Stimulated activated CD4-positive, alpha-beta T cell treated with anti-CD3 and anti-CD28 coated beads, TNF-alpha, amount 100 ng/mL, for 24 hours (primary cell): Measurements from ENCODE around the gene CHCHD4.

Experiments used
- DNase-seq, 3 experiments: peaks; one replicate each; pipeline ENCODE4 v3.0.0-alpha.2; 2020; ENCODE audit warnings: low read depth in 3 of 3

CHCHD4 gene

DNA sequence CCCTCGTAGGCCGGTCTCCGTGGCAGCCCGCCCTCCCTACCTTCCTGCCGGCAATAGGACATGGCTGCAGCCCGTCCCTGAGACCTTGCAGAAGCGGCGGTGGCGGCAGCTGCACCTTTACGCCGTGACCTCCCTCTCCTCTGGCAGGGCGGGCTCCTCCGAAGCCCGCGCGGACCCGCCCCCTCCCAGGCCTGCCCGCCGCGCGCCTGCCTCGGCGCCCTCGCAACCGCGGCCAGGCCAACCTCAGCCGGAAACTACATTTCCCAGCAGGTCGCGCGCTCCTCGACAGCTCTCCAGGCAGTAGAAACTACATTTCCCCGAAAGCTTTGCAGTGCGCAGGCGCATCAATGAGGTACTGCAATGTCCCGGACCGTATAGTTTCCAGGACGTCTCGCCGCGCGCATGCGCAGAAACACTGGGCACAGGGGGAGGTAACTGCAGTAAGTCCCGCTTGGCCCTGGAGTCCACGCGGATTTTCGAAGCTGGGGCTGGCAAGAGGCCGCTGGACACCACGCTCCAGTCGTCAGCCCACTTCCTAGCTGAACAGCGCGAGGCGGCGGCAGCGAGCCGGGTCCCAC, at the start of gene CHCHD4, which contains the start of gene TMEM43:
TSS of gene CHCHD4 (minus strand) at position 256 of the 578 bp plus-strand sequence. CDS start at position 62, 194 bp downstream.
TSS of gene TMEM43 (plus strand) at position 438 of the 578 bp plus-strand sequence. CDS start 142 bp downstream, outside the sequence.
- peak; percentile 96 to 97 (median 96) for DNase-seq

DNA sequence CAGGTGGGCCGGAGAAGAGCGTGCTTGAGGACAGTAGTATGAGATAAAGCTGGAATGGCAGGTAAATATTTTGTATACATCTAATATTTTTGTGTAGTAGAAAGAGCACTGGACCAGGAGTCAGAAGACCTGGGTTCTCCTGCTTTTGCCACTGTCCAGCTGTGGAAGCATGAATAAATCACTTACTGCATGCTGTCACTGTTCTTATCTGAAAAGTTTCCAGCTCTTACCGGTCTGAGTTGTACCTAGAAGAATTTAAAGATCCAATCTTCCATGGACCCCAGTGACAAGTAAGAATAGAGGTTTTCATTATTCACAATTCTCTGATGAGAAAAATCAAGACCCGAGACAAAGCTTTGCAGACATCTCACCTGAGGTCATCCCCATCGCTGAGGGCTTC, 47.8 kb upstream of the CHCHD4 start:
- no peak for DNase-seq

DNA sequence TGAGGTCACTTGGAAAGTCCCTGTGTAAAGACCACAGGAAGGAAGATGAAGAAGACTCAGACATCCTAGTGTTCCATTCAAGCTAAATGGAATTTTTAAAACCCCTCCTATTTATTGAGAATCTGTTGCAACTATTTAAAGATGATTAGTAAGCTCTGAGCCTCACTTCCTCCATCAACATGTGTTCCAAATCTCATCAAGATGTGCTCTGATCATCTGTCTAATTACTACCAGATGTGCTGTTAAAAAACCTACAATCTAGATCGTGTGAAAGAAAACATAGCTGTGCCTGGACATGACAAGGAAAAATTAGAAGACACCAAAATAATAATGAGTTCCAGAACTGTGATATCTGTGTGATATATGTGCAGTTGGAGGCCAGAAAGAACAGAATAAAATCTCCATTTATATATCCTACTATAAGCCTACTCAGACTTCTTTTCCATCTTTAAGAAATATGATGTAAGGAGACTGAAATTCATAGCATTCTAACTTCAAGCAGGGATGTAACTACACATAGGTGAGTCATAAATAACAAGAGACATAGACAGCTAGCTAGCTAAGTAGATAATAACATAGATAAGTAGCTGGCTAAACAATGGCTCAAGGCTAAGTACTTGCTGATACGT, 46.0 kb upstream of the CHCHD4 start:
- no peak for DNase-seq

DNA sequence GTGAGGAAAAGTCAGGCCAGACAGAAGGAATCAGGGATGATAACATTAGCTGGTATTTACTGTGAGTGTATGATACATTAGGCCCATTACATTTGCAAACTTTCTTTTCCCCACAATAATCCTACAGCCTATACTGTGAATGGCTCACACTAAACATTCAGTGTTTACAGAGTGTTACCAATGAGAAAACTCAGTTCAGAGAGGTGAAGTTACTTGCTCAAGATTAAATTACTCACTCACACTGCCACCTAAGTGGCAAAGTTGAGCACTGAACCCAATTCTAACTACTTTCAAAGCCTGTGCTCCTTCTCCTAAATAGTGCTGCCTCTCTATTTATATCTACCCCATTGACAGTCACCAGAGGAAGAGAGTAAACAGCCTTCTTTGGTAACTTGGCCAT, 45.2 kb upstream of the CHCHD4 start:
- DNase-seq, result no peak

- DNase-seq, result no peak
Measured at GRCh38 chr3:14169435-14169834, 44.8 kb upstream of the CHCHD4 start.

GRCh38 chr3:14166877-14167603, 42.4 kb upstream of the CHCHD4 start:
- no peak for DNase-seq

DNA sequence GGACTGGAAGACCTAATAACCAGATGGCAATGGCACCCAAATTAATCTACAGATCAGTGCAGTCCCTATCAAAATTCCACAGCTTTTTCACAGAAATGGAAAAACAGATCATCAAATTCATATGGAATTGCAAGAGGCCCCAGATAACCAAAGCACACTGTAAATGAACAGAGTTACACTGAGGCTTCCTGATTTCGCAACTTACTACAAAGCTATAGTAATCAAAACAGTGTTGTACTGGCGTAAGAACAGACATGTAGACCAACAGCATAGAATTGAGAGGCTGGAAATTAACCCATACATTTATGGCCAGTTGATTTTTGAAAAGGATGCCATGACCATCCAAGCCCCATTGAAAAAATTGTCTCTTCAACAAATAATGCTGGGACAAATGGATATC, 37.5 kb upstream of the CHCHD4 start:
- DNase-seq, result no peak

DNA sequence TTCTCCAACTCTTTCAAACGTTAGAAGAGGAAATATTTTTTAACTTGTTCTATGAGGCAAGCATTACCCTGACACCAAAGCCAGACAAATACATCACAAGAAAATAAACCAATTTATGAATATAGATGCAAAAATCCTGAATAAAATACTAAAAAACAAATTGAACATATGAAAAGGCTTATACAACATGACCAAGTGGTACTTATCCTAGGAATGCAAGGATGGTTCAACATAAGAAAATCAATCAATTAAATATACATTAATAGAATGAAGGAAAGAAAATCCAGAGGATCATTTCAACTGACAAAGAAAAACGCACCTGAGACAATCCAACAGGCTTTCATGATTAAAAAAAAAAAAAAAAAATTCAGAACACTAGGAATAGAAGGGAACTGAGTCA, 36.6 kb upstream of the CHCHD4 start:
- no peak for DNase-seq

GRCh38 chr3:14159426-14159825, 34.8 kb upstream of the CHCHD4 start:
- DNase-seq, result no peak

GRCh38 chr3:14158370-14158769, 33.7 kb upstream of the CHCHD4 start:
- no peak for DNase-seq

DNA sequence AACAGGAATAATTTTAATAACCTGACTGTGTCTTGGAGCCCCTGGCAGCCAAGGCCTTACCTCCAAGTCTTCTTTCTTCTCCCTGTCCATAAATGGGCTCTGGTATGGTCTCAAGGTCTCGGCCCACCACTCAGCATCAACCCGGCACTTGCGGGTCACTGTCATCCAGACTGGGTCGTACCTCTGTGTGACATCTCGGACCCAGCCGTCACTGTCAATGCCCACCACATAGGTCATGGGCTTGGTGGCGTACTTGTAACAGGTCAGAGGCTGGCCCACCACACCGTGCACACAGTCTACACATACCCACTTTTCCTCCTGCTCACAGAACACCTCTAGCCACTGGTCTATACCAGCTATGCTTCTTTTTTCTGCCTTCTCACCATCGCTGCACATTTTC, 33.3 kb upstream of the CHCHD4 start:
- no peak for DNase-seq

DNA sequence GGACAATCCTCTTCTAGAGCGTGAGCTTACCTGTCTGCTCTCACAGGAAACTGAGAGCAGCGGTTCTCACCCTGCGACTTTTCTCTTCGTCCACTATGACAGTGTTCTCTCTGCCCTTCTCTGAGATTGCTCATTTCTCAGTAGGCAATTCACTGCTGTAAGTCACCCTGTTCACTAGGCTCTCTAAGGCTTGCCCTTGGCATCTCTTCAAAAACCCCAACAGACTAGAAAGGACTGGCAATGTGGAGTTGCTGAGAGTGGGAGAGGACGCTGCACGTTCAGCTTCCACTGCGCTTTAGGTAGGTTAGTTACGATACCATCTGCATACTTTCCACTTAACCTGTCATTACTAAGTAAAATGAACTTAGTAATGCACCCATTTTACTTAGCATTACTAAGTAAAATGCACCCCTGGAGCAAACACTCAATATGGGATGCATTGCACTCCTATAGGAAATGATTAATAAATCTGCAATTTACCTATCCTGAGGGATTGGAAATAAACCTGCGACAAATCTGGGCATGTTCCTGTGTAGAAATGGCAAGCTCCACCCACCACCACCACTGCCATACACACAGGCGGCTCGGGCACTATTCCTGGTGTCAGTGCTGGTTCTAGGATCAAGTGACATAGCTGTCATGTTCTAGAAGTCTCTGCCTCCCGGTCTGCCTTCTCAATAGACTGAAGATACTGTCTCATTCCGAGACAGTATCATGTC, 32.3 kb upstream of the CHCHD4 start:
- no peak for DNase-seq

GRCh38 chr3:14156201-14156600, 31.5 kb upstream of the CHCHD4 start:
- DNase-seq, result no peak

GRCh38 chr3:14154895-14155440, 30.3 kb upstream of the CHCHD4 start:
- no peak for DNase-seq

- DNase-seq, result no peak
Measured at GRCh38 chr3:14154276-14154675, 29.6 kb upstream of the CHCHD4 start.

DNA sequence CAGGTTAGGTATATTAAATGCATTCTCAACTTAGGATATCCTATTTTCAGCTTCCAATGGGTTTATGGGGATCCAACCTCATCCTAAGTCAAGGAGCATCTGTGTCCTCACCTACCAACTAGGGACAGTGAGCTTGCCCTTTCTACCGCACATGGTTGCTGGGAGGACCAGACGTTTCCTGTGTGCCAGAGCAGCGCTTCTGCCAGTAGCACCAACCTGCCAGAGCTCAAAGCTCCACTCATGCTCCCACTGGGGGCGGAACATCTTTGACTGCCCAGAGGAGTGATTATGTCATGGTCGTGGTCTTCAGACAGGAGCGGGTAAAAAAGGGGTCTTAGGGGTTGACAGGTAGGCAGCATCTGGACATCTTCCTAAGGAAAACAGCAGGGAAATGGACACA, 29.0 kb upstream of the CHCHD4 start:
- no peak for DNase-seq

GRCh38 chr3:14152963-14153355, 28.3 kb upstream of the CHCHD4 start:
- DNase-seq, result no peak

GRCh38 chr3:14152233-14152962, 27.7 kb upstream of the CHCHD4 start:
- DNase-seq, result no peak

- DNase-seq, result no peak
Measured at GRCh38 chr3:14151471-14152083, 26.9 kb upstream of the CHCHD4 start.

- no peak for DNase-seq
Measured at GRCh38 chr3:14150491-14151230, 26.0 kb upstream of the CHCHD4 start.
